ENCODE data around the gene FAM83C.

The FAM83C gene

GRCh38 chr20:35320396-35321126 is 28.3 kb upstream of the FAM83C start:
- H3K27ac ChIP-seq (ENCODE audit: low read length): no peak overlapping the region
- H3K9me2 ChIP-seq (replicated peaks; ENCODE audit: insufficient read depth, low read length): no peaks in the 10 kb centered on the region
- no peaks in the 10 kb centered on the region for H3K9me3 ChIP-seq (replicated peaks; ENCODE audit: insufficient read depth, low read length)
- H3K4me1 ChIP-seq (ENCODE audit: low read length): no peaks in the 10 kb centered on the region
- no peaks in the 10 kb centered on the region for H3K27me3 ChIP-seq (replicated peaks; ENCODE audit: insufficient read depth, low read length)
- no peaks in the 10 kb centered on the region for H3K79me2 ChIP-seq (ENCODE audit: low read length)
- H3K9ac ChIP-seq (ENCODE audit: low read length): no peak overlapping the region
- TF ChIP-seq EZH2phosphoT487 (IDR thresholded peaks at IDR 0.05; ENCODE audit: low read length) (no peak), EZH2 (optimal IDR thresholded peaks at IDR 0.05; ENCODE audit: low read depth, low read length) (no peak), CTCF (IDR thresholded peaks at IDR 0.05; ENCODE audit: low read length) (no peak)
- H3K4me3 ChIP-seq (ENCODE audit: low read length): no peak overlapping the region
- H4K20me1 ChIP-seq (ENCODE audit: insufficient read depth, low read length): no peaks in the 10 kb centered on the region
- H3F3A ChIP-seq (ENCODE audit: insufficient read depth, low read length): no peaks in the 10 kb centered on the region
- no peak overlapping the region for H2AFZ ChIP-seq (ENCODE audit: low read length)
- no peak overlapping the region for H3K4me2 ChIP-seq (ENCODE audit: low read depth, low read length)
- H3K36me3 ChIP-seq (replicated peaks; ENCODE audit: insufficient read depth, low read length): no peaks in the 10 kb centered on the region
- no peak for DNase-seq

- no peaks in the 10 kb centered on the region for H3K9me2 ChIP-seq (replicated peaks; ENCODE audit: insufficient read depth, low read length)
- no peak overlapping the region for H3K9ac ChIP-seq (ENCODE audit: low read length)
- no peak for DNase-seq
- TF ChIP-seq EZH2 (optimal IDR thresholded peaks at IDR 0.05; ENCODE audit: low read depth, low read length): no peak
- TF ChIP-seq EZH2phosphoT487 (IDR thresholded peaks at IDR 0.05; ENCODE audit: low read length): no peak
- TF ChIP-seq CTCF (IDR thresholded peaks at IDR 0.05; ENCODE audit: low read length): no peak
- H4K20me1 ChIP-seq (ENCODE audit: insufficient read depth, low read length): no peaks in the 10 kb centered on the region
- no peaks in the 10 kb centered on the region for H3K9me3 ChIP-seq (replicated peaks; ENCODE audit: insufficient read depth, low read length)
- H3K27ac ChIP-seq (ENCODE audit: low read length): no peak overlapping the region
- H3K36me3 ChIP-seq (replicated peaks; ENCODE audit: insufficient read depth, low read length): no peaks in the 10 kb centered on the region
- no peaks in the 10 kb centered on the region for H3K4me1 ChIP-seq (ENCODE audit: low read length)
- H2AFZ ChIP-seq (ENCODE audit: low read length): no peak overlapping the region
- H3F3A ChIP-seq (ENCODE audit: insufficient read depth, low read length): no peaks in the 10 kb centered on the region
- no peak overlapping the region for H3K4me3 ChIP-seq (ENCODE audit: low read length)
- no peaks in the 10 kb centered on the region for H3K27me3 ChIP-seq (replicated peaks; ENCODE audit: insufficient read depth, low read length)
- no peaks in the 10 kb centered on the region for H3K79me2 ChIP-seq (ENCODE audit: low read length)
- no peak overlapping the region for H3K4me2 ChIP-seq (ENCODE audit: low read depth, low read length)
Measured at GRCh38 chr20:35319871-35320197, 27.6 kb upstream of the FAM83C start.

GRCh38 chr20:35319192-35319870 is 27.1 kb upstream of the FAM83C start:
- H3K4me1 ChIP-seq (ENCODE audit: low read length): no peaks in the 10 kb centered on the region
- no peaks in the 10 kb centered on the region for H3K9me3 ChIP-seq (replicated peaks; ENCODE audit: insufficient read depth, low read length)
- DNase-seq: no peak
- H3K27ac ChIP-seq (ENCODE audit: low read length): no peak overlapping the region
- H3K79me2 ChIP-seq (ENCODE audit: low read length): no peaks in the 10 kb centered on the region
- TF ChIP-seq CTCF (IDR thresholded peaks at IDR 0.05; ENCODE audit: low read length) (no peak), EZH2phosphoT487 (IDR thresholded peaks at IDR 0.05; ENCODE audit: low read length) (no peak), EZH2 (optimal IDR thresholded peaks at IDR 0.05; ENCODE audit: low read depth, low read length) (no peak)
- H3K4me2 ChIP-seq (ENCODE audit: low read depth, low read length): no peak overlapping the region
- H3K9me2 ChIP-seq (replicated peaks; ENCODE audit: insufficient read depth, low read length): no peaks in the 10 kb centered on the region
- H3K9ac ChIP-seq (ENCODE audit: low read length): no peak overlapping the region
- H3K36me3 ChIP-seq (replicated peaks; ENCODE audit: insufficient read depth, low read length): no peaks in the 10 kb centered on the region
- no peak overlapping the region for H2AFZ ChIP-seq (ENCODE audit: low read length)
- no peaks in the 10 kb centered on the region for H4K20me1 ChIP-seq (ENCODE audit: insufficient read depth, low read length)
- no peak overlapping the region for H3K4me3 ChIP-seq (ENCODE audit: low read length)
- H3K27me3 ChIP-seq (replicated peaks; ENCODE audit: insufficient read depth, low read length): no peaks in the 10 kb centered on the region
- H3F3A ChIP-seq (ENCODE audit: insufficient read depth, low read length): no peaks in the 10 kb centered on the region

Measured in MM.1S (cell line).